Right lobe of liver (tissue), 6 donors: ENCODE results near the gene RAB27B. TPM values are rescaled to one million over a fixed set of nuclear protein-coding genes. Genes with fewer than 3 reads are reported as not detected.
"Not testable (repeated sequence)": the region's sequence is repeated elsewhere in the genome, so short reads cannot be mapped to it uniquely, and the experiment has no call there.

ENCODE experiments used
- ATAC-seq, 4 donors: fragments of 200-7000 bp; cut with Tn5 transposase; one replicate each; pipeline ENCODE4 v1.9.1; 2020; ENCODE audit warnings: mild to moderate bottlenecking in 4 of 4, moderate library complexity in 4 of 4
- DNase-seq, 3 donors: peaks; one replicate each; pipeline ENCODE4 v3.0.0-alpha.2; 2020
- H3K27ac ChIP-seq, 3 donors: fragments of 200-600 bp; one replicate each; pipeline ENCODE4 v1.8.0; 2022
- H3K27me3 ChIP-seq, 2 donors: fragments of 200-600 bp; one replicate each; pipeline ENCODE4 v1.8.0; 2022
- H3K36me3 ChIP-seq, 4 donors: fragments of 200-600 bp; sonication (generic) in 1 of 4; one replicate each; pipeline versions ENCODE4 v1.5.1 to v1.8.0; 2017 to 2022; ENCODE audit warnings: control low read depth in 1 of 4
- H3K4me1 ChIP-seq, 4 donors: fragments of 200-600 bp; sonication (generic) in 1 of 4; one replicate each; pipeline versions ENCODE4 v1.5.1 to v1.8.0; 2017 to 2022; ENCODE audit warnings: control low read depth in 1 of 4
- H3K4me3 ChIP-seq, 3 donors: fragments of 200-600 bp; one replicate each; pipeline ENCODE4 v1.8.0; 2022
- H3K9me3 ChIP-seq, 4 donors: fragments of 200-600 bp; sonication (generic) in 1 of 4; one replicate each; pipeline versions ENCODE4 v1.5.1 to v1.8.0; 2017 to 2022; ENCODE audit warnings: control low read depth in 1 of 4
- CTCF ChIP-seq, 4 donors: fragments of 200-600 bp in 3 of 4; fragments of 450-650 bp in 1 of 4; IDR thresholded peaks; one replicate each; pipeline versions ENCODE4 v1.5.1 to v1.8.0; 2016 to 2022; ENCODE audit warnings: antibody characterized with exemption in 4 of 4, mild to moderate bottlenecking in 2 of 4
- POLR2A ChIP-seq: fragments of 450-650 bp; IDR thresholded peaks from one replicate; pipeline ENCODE4 v1.6.1; 2017; ENCODE audit warnings: antibody characterized with exemption, mild to moderate bottlenecking
- WGBS: methylation state at CpG from one replicate; pipeline ENCODE4 v1.1.6; 2018; ENCODE audit warnings: low coverage, low lambda C conversion rate; ENCODE audit not compliant: insufficient coverage; ENCODE audit errors: missing lambda C conversion rate; 5-methylcytosine and 5-hydroxymethylcytosine counted together
- intact Hi-C, 2 donors: fragments of 100-400 bp; cut with DNase I; formaldehyde crosslinking; loops; one replicate each; pipeline versions ENCODE4 v1.11.2 to v1.14.1; 2022
- total RNA-seq, 6 experiments: library from RNA; depleted of rRNA in 2 of 6; stranded (reverse); fragments of >200 nt in 2 of 6; fragmentation: NEBNext Ultra II Directional in 3 of 6; extraction: Animal tissue kit (Norgen Biotek cat#: 25700) in 3 of 6; gene quantifications; one replicate each; pipeline versions ENCODE4 v1.1.0 to v1.2.4, GENCODE V29; 2016 to 2023
- donor health status: DM: no; HTN: yes; CAD: no.
- donor health status: DM: no; HTN: no; CAD: no.
- donor health status: DM: no; HTN: no; CAD: no.
- donor health status: DM: no; HTN: yes; CAD: no.
- donor health status: DM: no; HTN: yes; CAD: no.

Gene RAB27B
- total RNA-seq, 6 experiments from 2014 or later: 0.53 to 1.0 (median 0.85) TPM

GRCh38 chr18:54812885-54813284, 15.4 kb upstream of the RAB27B start:
- Histone ChIP-seq H3K4me3 (no peak overlapping the region), H3K36me3 (no peaks in the 10 kb centered on the region), H3K9me3 (no peaks in the 10 kb centered on the region), H3K4me1 (no peaks in the 10 kb centered on the region), H3K27ac (no peak overlapping the region), H3K27me3 (no peaks in the 10 kb centered on the region)
- TF ChIP-seq POLR2A: no peak
- no peak for TF ChIP-seq CTCF (IDR thresholded peaks at IDR 0.05)
- WGBS: 79% methylated on average over 2 of the region's 2 CpGs
- DNase-seq: no peak
- ATAC-seq: no peak
- intact Hi-C loops: no loop called here

GRCh38 chr18:54813305-54813704, 15.0 kb upstream of the RAB27B start:
- intact Hi-C loops: no loop called here
- Histone ChIP-seq H3K27ac (no peak overlapping the region), H3K36me3 (no peaks in the 10 kb centered on the region), H3K27me3 (no peaks in the 10 kb centered on the region), H3K9me3 (no peaks in the 10 kb centered on the region), H3K4me1 (no peaks in the 10 kb centered on the region), H3K4me3 (no peak overlapping the region)
- ATAC-seq (no peak), DNase-seq (no peak)
- no CpG with 5 or more reads among the region's 1 CpG for WGBS
- TF ChIP-seq POLR2A (no peak), CTCF (IDR thresholded peaks at IDR 0.05) (no peak)

- Histone ChIP-seq H3K36me3 (no peaks in the 10 kb centered on the region), H3K27me3 (no peaks in the 10 kb centered on the region), H3K9me3 (no peaks in the 10 kb centered on the region), H3K4me3 (no peak overlapping the region), H3K4me1 (no peaks in the 10 kb centered on the region), H3K27ac (no peak overlapping the region)
- ATAC-seq (no peak), DNase-seq (no peak)
- WGBS: 23% methylated on average over 1 of the region's 1 CpG
- TF ChIP-seq POLR2A (no peak), CTCF (IDR thresholded peaks at IDR 0.05) (no peak)
- intact Hi-C loops: no loop called here
Observed at GRCh38 chr18:54813977-54814565, 14.2 kb upstream of the RAB27B start.

GRCh38 chr18:54815086-54815485, 13.2 kb upstream of the RAB27B start:
- Histone ChIP-seq H3K9me3 (no peaks in the 10 kb centered on the region), H3K4me1 (no peaks in the 10 kb centered on the region), H3K36me3 (no peaks in the 10 kb centered on the region), H3K27ac (no peak overlapping the region), H3K27me3 (no peaks in the 10 kb centered on the region), H3K4me3 (no peak overlapping the region)
- DNase-seq (no peak), ATAC-seq (no peak)
- intact Hi-C loops: no loop called here
- TF ChIP-seq POLR2A (no peak), CTCF (IDR thresholded peaks at IDR 0.05) (no peak)
- 69% methylated on average over 2 of the region's 2 CpGs for WGBS

GRCh38 chr18:54820785-54821275, 7.4 kb upstream of the RAB27B start:
- H3K4me3 ChIP-seq, H3K27me3 ChIP-seq, ATAC-seq, DNase-seq, H3K9me3 ChIP-seq, H3K27ac ChIP-seq, H3K36me3 ChIP-seq, intact Hi-C loops, H3K4me1 ChIP-seq: not testable (repeated sequence)
- 74% methylated on average over 2 of the region's 2 CpGs for WGBS
